AG10803 (cell line): ENCODE measurements around the gene AIMP2.

Experiments
- DNase-seq: peaks from one replicate; pipeline ENCODE4 v3.0.0; 2010; ENCODE audit warnings: low read depth
- H3K4me3 ChIP-seq: 2 replicates; pipeline ENCODE4 v1.5.1; 2011; ENCODE audit warnings: mild to moderate bottlenecking, low read length, control low read depth
- CTCF ChIP-seq: conservative IDR thresholded peaks from 2 replicates; pipeline ENCODE4 v1.5.1; 2011; ENCODE audit warnings: mild to moderate bottlenecking, low read length, control low read depth, inconsistent platforms

AIMP2 gene

DNA sequence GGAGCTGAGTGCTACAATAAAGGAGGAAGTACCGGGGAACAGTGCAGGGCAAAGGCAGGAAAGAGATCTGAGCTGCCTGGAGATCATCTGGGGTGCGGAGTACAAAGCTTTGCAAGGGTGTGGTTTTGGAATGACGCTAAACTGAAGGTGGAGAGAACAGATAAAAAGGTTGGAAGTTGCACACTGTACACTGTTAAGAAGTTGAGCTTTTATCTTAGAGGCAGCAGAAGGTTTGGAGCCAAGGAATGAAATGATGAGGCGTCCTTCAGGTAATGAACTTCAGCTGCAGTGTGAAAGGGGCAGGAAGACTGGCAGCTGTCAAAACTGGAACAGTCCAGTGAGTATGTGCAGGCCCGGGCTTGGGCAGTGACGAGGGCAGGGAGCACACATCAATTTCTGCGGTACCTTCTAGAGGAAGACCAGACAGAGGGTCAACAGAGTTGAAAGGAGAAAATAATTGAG, 14.9 kb downstream of the AIMP2 start:
- no peak for TF ChIP-seq CTCF
- H3K4me3 ChIP-seq, result no peak overlapping the region
- DNase-seq, result no peak

- peak; percentile 29 for TF ChIP-seq CTCF
- no peak overlapping the region for H3K4me3 ChIP-seq
- DNase-seq, result peak; percentile 26
Measured at GRCh38 chr7:6026011-6026819, 17.1 kb downstream of the AIMP2 start.

- no peak for DNase-seq
- no peak overlapping the region for H3K4me3 ChIP-seq
- no peak for TF ChIP-seq CTCF
Measured at GRCh38 chr7:6026820-6027311, 17.8 kb downstream of the AIMP2 start.

- DNase-seq, result no peak
- no peak for TF ChIP-seq CTCF
- no peak overlapping the region for H3K4me3 ChIP-seq
Measured at GRCh38 chr7:6027806-6028365, 18.8 kb downstream of the AIMP2 start.

DNA sequence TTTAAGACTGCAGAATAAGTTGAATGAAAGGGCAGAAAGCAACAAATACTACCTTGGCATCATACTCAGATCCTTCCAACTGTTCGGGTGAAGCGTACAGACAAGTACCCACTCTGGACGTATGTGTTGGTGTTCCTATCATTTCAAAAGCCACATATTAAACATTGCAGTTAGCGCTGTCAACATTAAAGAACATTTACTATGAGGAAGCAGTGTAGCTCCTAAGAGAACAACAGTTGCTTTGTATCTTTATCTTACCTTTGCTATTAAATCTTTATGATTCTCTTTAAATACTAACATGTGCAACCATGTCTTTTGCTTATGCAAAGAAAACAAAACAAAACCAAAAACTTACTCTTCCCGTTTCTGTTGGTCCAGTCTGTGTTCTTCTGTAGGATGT, 19.5 kb downstream of the AIMP2 start:
- DNase-seq, result no peak
- no peak for TF ChIP-seq CTCF
- no peak overlapping the region for H3K4me3 ChIP-seq

DNA sequence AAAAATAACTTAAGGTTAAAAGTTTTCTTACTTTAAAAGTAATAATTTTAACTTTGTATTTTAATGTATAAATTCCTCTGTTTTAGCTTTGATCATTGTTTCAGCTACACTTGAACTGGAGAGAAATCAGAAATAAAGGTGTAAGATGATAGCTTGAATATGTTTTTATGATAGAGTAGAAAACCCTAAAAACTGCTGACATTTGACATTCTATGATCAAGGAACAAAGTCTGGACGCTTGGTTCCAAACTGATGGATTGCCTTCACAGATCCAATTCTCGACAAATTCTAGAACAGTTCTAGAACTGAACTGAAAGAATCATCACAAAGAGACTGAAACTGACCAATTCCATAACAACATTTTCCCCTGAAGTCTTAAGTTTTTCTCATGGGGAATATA, 21.9 kb downstream of the AIMP2 start, which contains the start of gene ANKRD61:
Gene ANKRD61, plus strand, starts transcription at position 389 of the 400 bp plus-strand sequence. Its CDS starts 0 bp downstream, at position 389.
- TF ChIP-seq CTCF, result no peak
- H3K4me3 ChIP-seq, result no peak within 1 kb of the TSS
- no peak for DNase-seq

DNA sequence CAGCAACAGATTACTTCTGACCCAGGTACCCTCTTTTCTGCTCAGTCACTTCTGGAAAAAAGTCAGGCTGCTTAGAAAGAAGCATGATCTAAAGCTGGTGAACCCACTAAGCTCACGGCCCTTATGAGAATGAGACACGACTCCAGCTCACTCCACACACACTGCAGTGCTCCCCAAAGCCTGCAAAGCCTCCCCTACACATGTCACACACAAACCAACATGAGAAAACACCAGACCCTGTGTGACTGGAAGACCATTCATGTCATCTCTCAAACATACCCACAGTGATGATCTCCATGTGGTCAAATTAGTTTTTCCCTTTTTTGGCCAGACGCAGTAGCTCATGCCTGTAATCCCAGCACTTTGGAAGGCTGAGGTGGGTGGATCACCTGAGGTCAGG, 22.5 kb downstream of the AIMP2 start:
- no peak overlapping the region for H3K4me3 ChIP-seq
- DNase-seq, result no peak
- no peak for TF ChIP-seq CTCF
